GM19397 (cell line): Measurements from ENCODE around the gene AMN.

Experiments used
- ATAC-seq: cut with Tn5 transposase; IDR thresholded peaks from one replicate; pipeline ENCODE4 v1.9.1; 2021; ENCODE audit warnings: mild to moderate bottlenecking, moderate library complexity; ENCODE audit not compliant: unreplicated experiment

AMN gene

DNA sequence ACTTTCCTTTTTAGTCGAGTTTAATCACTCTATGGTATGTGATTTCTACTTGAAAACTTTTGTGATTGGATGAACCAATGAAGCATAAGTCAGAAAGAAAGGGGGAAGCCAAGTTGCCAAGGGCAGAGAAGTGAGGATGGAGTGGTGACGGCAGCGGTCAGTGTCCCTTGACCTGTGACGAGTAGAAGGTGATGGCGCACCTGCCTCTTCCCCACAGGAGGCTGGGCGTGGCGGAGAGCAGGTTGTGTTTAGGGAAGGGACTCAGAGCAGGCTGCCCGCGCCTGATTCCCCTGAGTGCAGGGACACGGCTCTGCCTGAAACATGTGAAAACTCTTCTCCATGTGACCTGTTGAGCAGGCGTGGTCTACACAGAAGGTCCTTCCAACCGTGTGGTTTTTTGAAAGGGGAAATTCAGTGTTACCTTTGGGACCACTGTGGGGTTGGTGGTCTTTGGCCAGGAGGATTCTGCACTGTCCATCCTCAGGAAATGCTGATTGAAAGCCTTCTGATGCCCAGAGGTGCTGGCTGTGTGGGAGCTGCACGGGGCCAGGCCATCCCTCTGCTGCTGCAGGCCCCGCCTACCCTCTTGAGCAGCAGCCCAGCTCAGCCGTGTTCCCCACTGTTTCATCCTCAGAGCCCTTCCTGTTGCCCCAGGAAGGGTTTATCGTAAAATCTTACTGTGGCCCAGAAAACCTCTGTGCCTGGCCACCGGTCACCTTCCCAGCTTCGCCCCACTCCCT is 23.5 kb upstream of the AMN start:
- ATAC-seq = no peak

DNA sequence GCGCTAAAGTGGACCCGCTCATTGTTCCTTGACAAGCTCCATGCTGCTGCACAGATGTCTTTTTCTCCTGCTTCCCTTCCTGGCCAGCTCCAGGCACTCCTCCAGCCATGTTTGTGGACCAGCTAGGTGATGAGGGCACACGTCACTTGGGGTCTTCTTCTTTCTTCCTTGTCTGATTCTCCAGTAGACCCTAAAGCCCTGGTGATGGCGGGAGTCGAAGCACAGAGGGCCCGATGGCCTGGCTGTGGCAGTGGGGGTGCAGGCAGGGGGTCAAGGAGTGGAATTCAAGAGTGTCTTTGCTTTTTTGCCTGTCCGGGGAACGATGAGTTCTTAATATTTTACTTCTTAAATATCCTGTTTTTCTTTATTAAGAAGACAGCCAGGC is 23.0 kb upstream of the AMN start:
- no peak for ATAC-seq

DNA sequence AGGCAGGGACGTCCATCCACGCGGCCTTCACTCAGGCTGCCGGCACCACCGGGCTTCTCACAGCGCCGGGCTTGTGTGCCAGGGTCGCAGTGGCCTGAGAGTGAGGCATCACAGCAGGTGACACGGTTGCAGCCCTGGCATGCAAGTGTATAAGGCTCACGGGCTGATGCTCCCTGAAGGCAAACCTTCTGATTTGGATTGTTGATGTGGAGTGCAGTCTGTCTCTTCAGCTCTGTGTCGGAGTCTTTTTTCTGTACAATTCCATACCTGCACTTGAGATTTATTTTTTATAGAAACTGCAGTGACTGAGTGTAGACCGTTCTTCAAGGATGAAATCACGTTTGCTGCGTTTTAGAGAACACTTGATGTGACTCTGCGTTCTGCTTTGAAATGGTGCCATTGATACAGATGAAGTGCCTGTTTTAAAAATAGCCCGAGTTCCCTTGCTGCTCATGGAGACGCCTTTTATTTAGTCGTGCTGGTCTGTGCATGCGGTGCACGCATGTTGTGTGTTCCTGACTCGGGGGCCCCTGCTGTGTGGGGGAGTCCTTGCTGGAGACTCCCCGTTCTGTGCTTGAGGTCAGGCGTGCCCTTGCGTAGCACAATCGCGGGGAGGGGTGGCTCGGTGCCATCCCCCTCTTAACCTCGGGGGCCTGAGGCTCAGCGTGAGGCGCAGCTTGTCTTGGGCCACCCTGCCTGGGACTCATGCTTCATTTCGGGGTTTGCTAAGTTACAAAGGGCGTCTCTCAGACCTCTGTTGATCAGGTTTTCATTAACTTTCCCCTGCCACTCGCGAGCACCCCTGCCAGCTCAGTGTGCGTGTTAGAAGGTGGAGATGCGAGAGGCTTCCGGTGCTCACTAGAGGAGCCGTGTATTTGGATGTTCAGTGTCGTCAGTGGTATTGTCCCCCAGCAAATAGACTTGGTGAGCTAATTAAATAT is 21.6 kb upstream of the AMN start:
- ATAC-seq = peak; percentile 55

DNA sequence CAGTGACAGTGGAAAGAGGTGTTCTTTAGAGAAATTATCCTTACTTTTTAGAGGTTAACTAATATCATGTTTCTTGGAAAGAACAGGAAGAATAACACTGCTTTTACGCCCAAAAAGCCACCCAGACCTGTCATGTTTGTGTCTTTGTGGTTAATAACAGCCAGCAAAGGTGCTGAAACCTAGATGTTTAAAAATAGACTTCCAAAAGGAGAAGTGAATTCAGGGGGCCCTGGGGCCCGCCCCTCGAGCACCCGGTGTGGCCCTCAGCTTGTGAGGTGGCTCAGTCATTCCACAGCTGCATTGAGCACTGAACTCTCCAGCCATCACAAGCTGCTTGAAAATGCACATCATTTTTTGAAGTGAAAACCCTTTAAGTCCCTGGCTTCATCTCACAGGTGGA is 20.8 kb upstream of the AMN start:
- ATAC-seq = peak; percentile 68

DNA sequence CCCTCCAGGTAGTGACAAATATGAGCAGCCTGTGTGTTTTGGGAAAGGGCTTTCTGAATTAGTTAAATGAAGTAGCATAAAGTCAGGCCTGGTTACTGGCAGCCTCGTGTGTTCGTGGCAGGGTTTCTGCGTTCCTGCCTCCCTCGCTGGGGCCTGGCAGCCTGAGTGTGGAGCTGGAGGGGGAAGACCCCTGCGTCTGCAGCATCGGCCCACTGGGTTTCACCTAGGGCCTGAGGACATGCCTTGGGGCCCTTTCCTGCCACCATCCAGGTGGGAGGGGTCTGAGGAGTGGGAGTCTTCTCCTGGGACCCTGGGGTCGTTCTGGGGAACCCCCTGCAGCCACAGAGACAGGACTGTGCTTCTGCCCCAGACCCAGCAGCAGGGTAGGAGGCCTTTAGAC is 20.4 kb upstream of the AMN start:
- ATAC-seq = peak; percentile 4

DNA sequence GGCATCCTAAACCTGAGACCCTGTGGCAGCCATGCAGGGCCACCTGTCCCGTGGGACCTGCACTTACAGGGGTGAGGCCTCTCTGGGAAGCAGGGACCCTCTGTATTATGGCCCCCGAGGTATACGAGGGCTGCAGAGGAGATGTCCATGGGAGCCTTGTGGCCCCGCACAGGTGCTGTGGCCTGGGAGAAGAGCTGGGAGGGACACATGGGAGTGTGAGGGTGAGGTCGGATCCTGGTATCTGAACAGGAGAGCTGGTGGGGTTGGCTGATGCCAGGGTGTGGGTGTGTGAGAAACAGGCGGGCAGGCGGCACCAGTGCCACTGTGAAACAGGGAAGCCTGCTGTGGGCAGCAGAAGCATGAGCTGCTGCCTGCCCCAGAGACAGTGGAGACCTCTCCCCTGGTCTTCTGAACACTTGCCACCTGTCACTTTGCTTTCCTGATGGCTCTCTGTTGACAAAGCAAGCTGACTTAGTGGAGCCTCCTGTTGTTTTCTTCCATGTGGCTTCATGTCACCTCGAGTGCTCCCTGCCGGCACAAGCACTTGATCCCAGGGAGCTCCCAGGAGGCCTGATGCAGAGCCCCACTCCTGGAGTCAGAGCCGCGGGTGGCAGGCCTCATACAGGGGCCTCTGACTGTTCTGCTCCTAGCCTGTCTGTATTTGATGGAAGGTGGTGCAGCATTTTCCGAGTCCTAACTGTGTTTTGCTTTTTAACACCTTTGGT is 19.8 kb upstream of the AMN start:
- no peak for ATAC-seq

DNA sequence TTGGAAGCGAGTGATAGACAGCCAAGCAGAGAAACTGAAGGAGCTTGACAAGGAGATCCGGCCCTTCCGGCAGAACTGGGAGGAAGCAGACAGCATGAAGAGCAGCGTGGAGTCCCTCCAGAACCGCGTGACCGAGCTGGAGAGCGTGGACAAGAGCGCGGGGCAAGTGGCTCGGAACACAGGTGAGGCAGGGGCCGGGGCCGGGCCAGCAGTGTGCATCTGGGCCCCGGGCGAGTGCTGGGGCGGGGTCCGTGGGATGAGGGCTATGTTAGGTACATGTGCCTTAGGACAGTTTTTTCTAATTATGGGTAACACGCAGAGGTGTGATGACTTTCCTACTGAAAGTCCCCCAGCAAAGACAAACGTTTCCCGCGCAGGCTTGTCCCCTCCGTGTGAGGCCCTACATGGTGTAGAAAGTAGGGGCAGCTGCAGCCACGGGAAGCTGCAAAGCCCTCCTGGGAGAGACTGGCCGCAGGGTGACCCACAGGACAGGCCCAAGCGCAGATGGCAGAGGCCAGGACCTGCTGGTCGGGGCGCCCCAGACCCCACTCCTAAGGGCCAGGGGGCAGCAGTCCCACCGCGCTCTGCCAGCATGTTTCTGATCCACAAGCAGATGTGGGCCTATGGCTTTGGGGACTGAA is 19.1 kb upstream of the AMN start:
- no peak for ATAC-seq

DNA sequence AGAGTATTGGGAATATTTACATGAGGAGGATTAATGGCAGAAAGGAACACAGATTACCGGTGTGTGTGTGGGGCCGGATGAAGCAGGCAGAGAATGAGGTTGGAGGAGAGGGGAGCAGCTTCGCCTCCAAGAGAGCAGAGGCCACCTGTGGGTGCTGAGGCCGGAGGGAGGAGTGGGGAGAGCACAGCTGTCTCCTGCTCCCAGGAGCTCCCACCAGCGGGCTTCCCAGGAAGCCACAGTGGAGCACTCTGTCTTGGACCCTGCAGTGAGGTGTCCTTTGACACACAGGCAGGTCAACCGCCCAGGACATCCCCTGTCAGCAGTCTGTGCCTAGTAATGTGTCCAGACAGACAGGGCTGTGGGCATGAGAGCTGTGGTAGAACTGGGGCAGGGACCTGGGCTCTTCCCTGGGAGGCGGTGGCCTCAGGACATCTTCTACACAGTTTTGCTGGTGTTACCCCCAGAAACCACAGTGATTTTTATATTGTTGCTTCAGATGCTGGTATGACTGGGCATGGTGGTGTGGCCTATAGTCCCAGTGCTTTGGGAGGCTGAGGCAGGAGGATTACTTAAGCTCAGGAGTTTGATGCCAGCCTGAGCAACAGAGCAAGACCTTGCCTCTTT is 18.5 kb upstream of the AMN start:
- no peak for ATAC-seq

DNA sequence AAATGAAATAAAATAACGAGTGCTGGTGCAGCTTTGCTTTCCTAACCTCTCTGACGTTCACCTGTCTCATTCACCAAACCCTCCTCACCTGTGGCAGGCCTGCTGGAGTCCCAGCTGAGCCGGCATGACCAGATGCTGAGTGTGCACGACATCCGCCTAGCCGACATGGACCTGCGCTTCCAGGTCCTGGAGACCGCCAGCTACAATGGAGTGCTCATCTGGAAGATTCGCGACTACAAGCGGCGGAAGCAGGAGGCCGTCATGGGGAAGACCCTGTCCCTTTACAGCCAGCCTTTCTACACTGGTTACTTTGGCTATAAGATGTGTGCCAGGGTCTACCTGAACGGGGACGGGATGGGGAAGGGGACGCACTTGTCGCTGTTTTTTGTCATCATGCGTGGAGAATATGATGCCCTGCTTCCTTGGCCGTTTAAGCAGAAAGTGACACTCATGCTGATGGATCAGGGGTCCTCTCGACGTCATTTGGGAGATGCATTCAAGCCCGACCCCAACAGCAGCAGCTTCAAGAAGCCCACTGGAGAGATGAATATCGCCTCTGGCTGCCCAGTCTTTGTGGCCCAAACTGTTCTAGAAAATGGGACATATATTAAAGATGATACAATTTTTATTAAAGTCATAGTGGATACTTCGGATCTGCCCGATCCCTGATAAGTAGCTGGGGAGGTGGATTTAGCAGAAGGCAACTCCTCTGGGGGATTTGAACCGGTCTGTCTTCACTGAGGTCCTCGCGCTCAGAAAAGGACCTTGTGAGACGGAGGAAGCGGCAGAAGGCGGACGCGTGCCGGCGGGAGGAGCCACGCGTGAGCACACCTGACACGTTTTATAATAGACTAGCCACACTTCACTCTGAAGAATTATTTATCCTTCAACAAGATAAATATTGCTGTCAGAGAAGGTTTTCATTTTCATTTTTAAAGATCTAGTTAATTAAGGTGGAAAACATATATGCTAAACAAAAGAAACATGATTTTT is 17.1 kb upstream of the AMN start:
- no peak for ATAC-seq

DNA sequence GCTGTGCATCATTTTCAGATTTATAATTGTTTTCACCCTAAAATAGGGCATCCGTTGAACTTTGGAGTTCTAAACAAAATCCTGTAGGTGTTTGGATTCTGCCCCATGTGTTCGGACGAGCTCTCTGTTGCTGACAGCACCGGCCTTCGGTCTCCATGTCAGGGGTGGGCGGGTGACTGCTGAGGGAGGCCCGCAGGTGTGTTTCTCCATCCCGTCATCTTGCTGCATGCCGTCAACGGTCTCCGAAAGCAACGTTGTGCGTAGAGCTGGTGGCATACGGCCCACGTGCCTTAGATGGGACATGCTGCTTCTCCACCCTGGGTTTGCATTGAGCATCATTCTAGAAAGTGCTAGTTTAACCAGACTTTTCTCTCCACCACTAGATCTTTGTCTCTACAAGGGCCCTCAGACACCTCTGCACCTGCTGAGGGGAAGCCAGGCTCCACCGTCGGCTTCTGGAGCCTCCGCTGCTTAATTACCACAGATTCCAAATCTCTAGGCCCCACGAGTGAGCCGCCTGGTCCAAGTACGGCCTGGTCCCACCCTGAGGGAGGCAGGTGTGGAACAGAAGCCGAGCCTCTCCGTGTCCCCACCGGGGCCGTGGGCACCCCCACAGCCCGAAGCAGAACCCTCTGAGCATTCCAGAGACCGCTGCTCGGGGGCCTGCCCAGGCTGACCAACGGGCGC is 15.7 kb upstream of the AMN start:
- ATAC-seq = no peak

DNA sequence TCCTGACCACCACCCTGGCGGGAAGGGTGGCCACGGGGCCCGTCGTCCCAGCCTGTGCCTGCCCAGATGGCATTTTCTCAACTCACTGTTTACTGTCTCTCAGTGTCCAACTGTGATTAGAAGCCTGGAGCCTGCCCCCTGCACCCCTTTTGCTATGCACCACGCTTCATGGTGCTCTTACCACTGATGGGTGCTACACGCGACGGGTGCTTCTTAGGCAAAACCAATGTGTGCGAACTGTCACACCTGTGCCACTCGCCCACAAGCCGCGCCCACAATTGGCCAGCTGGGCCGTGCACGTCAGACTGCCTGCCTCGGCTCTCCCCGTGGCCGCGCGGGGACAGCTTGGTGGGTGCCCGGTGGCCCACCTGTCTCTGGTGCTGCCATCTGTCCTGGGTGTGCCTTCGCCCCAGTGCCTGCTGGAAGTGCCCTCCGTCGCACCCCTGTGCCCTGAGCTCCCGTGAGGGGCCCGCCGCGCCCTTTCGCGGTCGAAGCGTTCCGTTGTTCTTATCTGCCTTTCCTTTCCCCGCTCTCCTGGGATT is 15.1 kb upstream of the AMN start:
- ATAC-seq = no peak

DNA sequence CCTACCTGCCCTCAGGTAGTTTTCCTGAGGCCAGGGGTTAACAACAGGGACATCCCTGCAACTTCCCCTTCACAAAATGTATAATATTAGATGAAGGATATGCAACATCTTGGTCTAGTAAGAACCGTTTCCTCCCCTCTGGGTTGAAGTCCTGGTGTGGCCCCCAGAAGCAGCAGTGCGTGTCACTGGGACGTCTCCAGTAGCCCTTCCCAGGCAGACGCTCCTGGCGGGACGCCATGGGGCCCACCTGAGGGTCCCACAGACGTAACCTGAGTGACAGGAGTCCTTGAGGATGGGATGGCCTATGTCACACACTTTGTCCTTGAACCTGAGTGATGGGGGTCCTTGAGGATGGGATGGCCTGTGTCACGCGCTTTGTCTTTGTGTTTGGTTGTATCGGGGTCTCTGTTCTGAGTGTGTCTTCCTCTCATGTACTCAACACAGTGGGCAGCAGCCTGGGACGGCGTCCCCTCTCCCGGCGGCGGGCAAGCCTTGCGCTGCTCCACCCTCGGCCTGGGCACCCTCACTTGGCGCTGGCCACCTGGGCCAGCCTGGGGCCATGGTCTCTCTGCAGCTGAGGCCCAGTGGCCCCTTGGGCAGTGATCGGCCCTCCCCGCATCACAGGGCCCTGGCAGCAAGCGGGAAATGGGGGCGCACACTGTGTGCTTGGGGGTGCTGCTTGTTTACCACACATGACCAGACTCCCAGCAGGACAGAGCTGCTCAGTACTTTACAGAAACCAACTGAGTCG is 14.3 kb upstream of the AMN start:
- ATAC-seq = no peak

DNA sequence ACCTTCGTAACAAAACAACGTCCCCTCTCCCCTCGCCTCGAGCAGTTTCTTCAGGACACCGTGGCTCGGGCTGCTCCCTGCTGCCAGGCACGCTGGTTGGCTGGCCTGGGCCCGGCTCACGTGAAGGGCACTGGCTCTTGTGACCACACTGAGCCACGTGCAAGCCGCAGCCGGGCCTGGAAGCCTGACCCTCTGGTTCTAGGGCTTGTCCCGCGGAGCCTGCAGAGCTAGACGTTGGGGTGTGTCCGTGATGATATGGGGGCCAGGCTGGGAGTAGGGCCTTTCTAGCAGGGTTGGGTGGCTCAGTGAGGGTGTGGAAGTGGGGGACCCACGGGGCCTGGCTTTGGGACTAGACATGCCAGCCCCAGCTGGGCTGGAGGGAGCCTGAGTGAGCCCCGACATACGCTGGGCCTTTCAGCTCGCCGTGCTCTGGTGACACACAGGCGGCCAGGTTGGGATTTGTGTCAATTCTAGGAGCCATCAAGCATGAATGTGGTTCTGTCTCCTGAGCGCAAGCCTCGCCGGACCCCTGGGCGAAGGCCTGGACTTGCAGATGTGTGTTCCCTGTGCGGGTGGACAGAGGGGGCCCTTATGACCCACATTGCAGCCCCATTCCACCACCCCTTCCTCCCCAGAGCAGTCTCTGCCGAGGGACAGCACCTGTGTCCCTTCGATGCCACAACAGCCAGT is 13.6 kb upstream of the AMN start:
- ATAC-seq = no peak

DNA sequence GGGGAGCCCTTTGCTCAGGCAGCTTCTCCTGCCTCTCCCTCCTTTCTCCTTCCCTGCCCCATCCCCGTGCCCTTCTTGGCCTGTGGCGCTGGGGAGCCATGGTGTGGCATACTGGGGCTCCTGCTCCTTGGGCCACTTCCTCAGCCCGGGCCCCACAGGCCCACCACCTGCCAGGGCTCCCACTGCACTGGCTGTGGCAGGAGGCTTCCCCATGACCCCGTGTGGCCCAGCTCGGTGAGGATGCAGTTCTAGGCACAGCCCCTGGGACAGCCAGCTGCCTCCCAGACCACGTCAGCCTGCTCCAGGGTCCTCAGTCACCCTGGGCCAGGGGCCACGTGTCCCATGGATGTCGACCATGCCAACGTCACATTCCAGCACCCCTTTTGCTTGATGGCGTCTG is 13.0 kb upstream of the AMN start:
- no peak for ATAC-seq

DNA sequence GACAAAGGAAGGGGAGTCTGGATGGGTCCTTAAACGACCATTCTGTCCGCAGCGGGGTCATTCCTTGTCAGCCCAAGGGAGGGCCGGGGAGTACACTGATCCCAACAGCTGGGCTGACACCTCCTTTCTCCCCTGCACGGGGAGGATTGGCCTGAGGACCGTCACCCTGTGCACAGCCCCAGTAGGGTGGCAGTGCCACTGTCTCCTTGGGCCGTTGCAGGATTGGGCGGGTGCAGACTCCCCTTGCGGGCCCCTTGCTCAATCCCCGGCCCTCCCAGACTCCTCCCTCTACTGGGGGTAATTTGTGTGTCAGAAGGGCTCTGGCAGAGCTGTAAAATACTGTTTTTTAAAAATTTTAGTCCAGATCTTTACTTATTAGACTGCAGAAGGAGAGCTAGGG is 12.6 kb upstream of the AMN start:
- ATAC-seq = no peak

DNA sequence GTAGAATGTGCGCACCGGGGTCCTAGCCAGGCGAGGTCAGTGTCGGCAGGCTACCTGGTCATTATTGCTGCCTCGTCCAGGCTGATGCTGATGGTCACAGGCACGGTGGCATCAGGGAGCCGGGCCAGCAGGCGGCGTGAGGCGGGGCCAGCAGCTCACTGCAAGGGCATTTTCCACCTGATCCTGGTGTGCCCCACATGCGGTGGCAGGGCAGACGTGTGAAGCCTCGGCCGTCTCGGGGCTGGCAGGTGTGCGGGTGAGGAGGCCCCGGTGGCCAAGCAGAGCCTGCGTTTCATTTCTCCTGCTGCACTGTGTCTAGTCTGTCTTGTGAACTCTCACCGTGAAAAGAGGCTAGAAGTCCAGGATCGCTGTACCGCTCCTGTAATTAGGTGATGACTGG is 12.0 kb upstream of the AMN start:
- ATAC-seq = no peak

DNA sequence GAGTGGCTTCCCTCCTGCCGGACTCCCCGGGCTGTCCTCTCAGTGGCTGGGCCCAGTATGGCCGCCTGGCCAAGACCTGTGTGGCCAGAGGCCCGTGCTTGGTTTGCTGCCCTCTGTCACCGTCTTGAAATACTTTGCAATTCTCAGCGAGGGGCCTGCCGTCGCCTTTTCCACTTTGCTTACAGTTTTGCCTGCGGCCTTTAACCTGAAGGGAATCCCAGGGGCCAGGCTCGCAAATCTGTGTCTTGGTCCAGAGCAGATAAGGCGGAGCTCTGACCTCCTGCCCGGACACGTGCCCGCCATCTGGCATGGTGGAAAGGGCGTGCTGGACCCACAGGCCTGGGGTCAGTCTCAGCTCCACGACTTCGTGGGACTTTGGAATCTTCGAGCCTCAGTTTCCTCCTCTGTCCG is 10.9 kb upstream of the AMN start:
- ATAC-seq = no peak
